Choroid plexus epithelial cell (primary cell): ENCODE measurements around the gene STRA8.

ENCODE experiments used
- DNase-seq: peaks from one replicate; pipeline ENCODE4 v3.0.0-alpha.2; 2010; ENCODE audit warnings: low read depth
- H3K4me3 ChIP-seq: 2 replicates; pipeline ENCODE4 v1.5.1; 2011; ENCODE audit warnings: low read depth, mild to moderate bottlenecking, control low read depth, low read length, moderate library complexity
- CTCF ChIP-seq: conservative IDR thresholded peaks from 2 replicates; pipeline ENCODE4 v1.5.1; 2011; ENCODE audit warnings: low read depth, mild to moderate bottlenecking, control low read depth, inconsistent platforms, low read length, moderate library complexity

Gene STRA8

GRCh38 chr7:135273581-135273980, 39.9 kb downstream of the STRA8 start:
- H3K4me3 ChIP-seq: no peak overlapping the region
- TF ChIP-seq CTCF: no peak
- no peak for DNase-seq

GRCh38 chr7:135274495-135275268, 41.0 kb downstream of the STRA8 start:
- no peak overlapping the region for H3K4me3 ChIP-seq
- DNase-seq: peak; percentile 87
- TF ChIP-seq CTCF: peak; percentile 83

- H3K4me3 ChIP-seq: no peak overlapping the region
- no peak for TF ChIP-seq CTCF
- DNase-seq: no peak
These were observed 42.4 kb downstream of the STRA8 start for GRCh38 chr7:135275971-135276580.

- H3K4me3 ChIP-seq: no peak overlapping the region
- no peak for TF ChIP-seq CTCF
- no peak for DNase-seq
These were observed 43.5 kb downstream of the STRA8 start for GRCh38 chr7:135277161-135277560.

GRCh38 chr7:135281363-135281949, 47.8 kb downstream of the STRA8 start:
- peak; percentile 99 for TF ChIP-seq CTCF
- H3K4me3 ChIP-seq: no peak overlapping the region
- peak; percentile 95 for DNase-seq

GRCh38 chr7:135282561-135283254, 49.1 kb downstream of the STRA8 start:
- no peak overlapping the region for H3K4me3 ChIP-seq
- TF ChIP-seq CTCF: no peak
- DNase-seq: peak; percentile 82
